ENCODE results near the gene TRIM14.
A peak's percentile ranks its signal among the peaks of the same experiment; 100 is the strongest.
"Not testable (repeated sequence)": the region's sequence is repeated elsewhere in the genome, so short reads cannot be mapped to it uniquely, and the experiment has no call there.

TRIM14 gene

DNA sequence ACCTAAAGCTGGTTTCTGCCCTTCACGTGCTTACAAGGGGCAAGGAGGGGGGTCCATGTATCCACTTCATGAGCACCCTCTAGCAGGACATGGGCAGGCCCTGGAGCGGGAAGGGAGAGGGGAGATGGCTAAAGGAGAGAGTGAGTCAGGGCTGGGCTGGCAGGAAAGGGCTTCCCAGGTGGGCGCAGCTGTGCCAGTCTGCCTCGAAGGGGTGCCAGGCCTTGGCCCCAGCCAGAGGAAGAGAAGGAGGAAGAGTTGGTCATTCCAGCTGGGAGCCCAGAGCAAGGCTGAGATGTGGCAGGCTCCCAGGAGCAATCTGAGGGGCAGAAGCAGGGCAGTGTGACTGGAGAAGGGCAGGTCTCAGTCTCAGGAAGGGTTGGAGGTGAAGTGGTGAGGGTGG, 24.7 kb downstream of the TRIM14 start:
- TF ChIP-seq CTCF (IDR thresholded peaks at IDR 0.05) = no peak
- no peak for DNase-seq
- H3K27me3 Mint-ChIP-seq (ENCODE audit: low read depth, poor library complexity) = peaks cover 31% of the 10 kb centered on the region
- H3K4me3 Mint-ChIP-seq = no peak overlapping the region
- H3K4me1 Mint-ChIP-seq = peaks cover 11% of the 10 kb centered on the region
- H3K27ac Mint-ChIP-seq = peak overlapping the region; percentile 70
- H3K9me3 Mint-ChIP-seq = no peaks in the 10 kb centered on the region
- no peaks in the 10 kb centered on the region for H3K36me3 Mint-ChIP-seq (ENCODE audit: low read depth)

- Mint-ChIP-seq H3K4me3 (peak overlapping the region; percentile 2), H3K27me3 (ENCODE audit: low read depth, poor library complexity) (peaks cover 41% of the 10 kb centered on the region), H3K9me3 (no peaks in the 10 kb centered on the region), H3K27ac (no peak overlapping the region), H3K36me3 (ENCODE audit: low read depth) (no peaks in the 10 kb centered on the region), H3K4me1 (peaks cover 11% of the 10 kb centered on the region)
- DNase-seq = no peak
- TF ChIP-seq CTCF (IDR thresholded peaks at IDR 0.05) = no peak
Measured at GRCh38 chr9:98092613-98092931, 26.4 kb downstream of the TRIM14 start.

DNA sequence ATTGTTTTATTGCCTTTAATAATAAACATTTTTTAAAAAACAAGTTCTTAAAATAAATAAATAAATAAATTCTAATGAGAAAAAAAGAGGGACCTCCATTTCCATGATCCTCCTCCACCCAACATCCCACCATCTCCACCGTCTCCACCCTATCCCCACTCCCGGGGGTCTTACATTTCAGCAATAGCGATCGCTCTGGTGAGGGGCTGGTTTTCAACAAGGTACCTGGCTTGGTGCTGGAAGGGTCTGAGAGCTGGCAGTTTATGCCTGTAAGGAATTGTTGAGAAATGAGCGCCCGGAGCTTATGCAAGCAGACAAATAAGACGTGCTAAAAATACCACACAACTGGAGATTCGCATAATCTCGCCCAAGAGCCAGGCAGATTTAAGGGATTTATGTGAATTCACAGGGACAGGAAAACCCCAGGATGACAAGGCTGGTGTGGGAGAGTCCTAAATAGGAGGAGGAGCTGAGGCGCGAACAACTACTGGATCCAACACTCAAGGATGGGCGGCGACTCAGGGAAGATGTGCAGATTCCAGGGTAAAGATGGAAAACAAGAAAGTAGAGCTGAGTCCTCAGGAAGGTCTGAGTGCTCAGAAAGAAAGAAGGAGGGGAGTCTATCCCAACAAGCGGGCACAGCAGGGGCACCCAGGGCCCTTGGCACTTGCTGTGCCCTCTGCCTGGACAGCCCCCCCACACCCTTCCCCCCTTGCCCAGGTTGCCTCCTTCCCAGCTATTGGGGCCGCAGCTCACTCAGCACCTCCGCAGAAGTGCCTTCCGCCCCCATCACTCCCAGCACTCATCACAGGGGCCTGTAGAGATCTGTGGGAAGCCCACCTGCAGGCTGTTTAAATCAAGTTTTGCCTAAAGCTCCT, 27.0 kb downstream of the TRIM14 start:
- Mint-ChIP-seq H3K4me3 (no peak overlapping the region), H3K4me1 (peaks cover 11% of the 10 kb centered on the region), H3K9me3 (no peaks in the 10 kb centered on the region), H3K36me3 (ENCODE audit: low read depth) (peaks cover 2% of the 10 kb centered on the region), H3K27ac (no peak overlapping the region), H3K27me3 (ENCODE audit: low read depth, poor library complexity) (peaks cover 35% of the 10 kb centered on the region)
- no peak for DNase-seq
- TF ChIP-seq CTCF (IDR thresholded peaks at IDR 0.05) = no peak

DNA sequence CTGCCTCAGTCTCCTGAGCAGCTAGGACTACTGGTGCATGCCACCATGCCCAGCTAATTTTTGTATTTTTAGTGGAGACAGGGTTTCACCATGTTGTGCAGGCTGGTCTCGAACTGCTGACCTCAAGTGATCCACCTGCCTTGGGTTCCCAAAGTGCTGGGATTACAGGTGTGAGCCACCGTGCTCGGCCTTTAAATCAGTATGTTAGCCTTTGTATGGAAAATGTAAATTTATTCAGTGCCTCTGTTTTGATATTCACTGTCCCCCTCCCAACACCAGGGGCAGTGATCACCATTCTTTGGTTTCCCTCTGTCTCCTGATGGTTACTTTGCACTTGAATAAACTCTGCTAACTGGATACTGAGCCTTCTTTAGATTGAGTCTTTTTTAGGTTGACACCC, 28.3 kb downstream of the TRIM14 start:
- not testable (repeated sequence) for H3K9me3 Mint-ChIP-seq; H3K36me3 Mint-ChIP-seq (ENCODE audit: low read depth); H3K4me3 Mint-ChIP-seq; DNase-seq; H3K27ac Mint-ChIP-seq
- Mint-ChIP-seq H3K4me1 (peaks cover 22% of the 10 kb centered on the region), H3K27me3 (ENCODE audit: low read depth, poor library complexity) (peaks cover 37% of the 10 kb centered on the region)

GRCh38 chr9:98087420-98088354, 31.3 kb downstream of the TRIM14 start:
- H3K4me3 Mint-ChIP-seq = no peak overlapping the region
- no peak for TF ChIP-seq CTCF (IDR thresholded peaks at IDR 0.05)

DNA sequence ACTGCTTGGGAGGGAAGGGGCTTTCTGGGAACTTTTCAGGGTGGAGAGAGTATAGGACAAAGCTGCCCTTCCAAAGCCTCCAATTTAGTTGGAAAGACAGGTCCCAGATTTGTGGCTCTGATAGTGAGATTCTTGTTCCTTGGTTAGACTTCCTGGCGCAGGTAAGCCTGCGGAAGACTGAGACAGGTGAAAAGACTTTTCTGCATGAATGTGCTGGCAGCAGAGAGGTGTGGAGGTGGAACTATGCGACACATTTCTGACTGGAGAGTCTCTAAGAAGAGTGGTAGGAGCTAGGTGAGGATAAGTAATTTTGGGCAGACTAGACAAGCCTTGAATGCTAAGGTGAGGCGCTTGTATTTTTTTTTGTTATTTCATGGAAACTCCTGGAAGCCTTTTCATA, 32.6 kb downstream of the TRIM14 start:
- no peak for TF ChIP-seq CTCF (IDR thresholded peaks at IDR 0.05)
- Mint-ChIP-seq H3K36me3 (ENCODE audit: low read depth) (peaks cover 17% of the 10 kb centered on the region), H3K4me1 (peaks cover 12% of the 10 kb centered on the region), H3K27me3 (ENCODE audit: low read depth, poor library complexity) (peaks cover 24% of the 10 kb centered on the region), H3K9me3 (no peaks in the 10 kb centered on the region), H3K27ac (no peak overlapping the region), H3K4me3 (peak overlapping the region; percentile 11)
- no peak for DNase-seq

More at GRCh38 chr9:98087420-98088354, 31.3 kb downstream of the TRIM14 start:
- Mint-ChIP-seq H3K4me1 (peaks cover 20% of the 10 kb centered on the region), H3K9me3 (no peaks in the 10 kb centered on the region), H3K27me3 (ENCODE audit: low read depth, poor library complexity) (peaks cover 28% of the 10 kb centered on the region), H3K27ac (no peak overlapping the region), H3K36me3 (ENCODE audit: low read depth) (peaks cover 17% of the 10 kb centered on the region)
- peak; percentile 51 for DNase-seq
